ENCODE measurements around the gene NYAP2.

NYAP2 gene

GRCh38 chr2:225630824-225631533 lies 231.5 kb downstream of the NYAP2 start:
- Histone ChIP-seq H3K27ac (ENCODE audit: low read depth, low read length) (no peak overlapping the region), H3K9me3 (ENCODE audit: control insufficient read depth in 5 of 5, low read length in 5 of 5) (no peaks in the 10 kb centered on the region), H3K4me1 (ENCODE audit: control insufficient read depth in 5 of 5, insufficient read depth in 5 of 5, low read length in 5 of 5) (no peaks in the 10 kb centered on the region), H3K36me3 (ENCODE audit: control insufficient read depth in 5 of 5, insufficient read depth in 5 of 5, low read length in 5 of 5) (no peaks in the 10 kb centered on the region), H3K4me3 (ENCODE audit: low read depth in 1 of 5, low read length in 5 of 5) (no peak overlapping the region), H3K9ac (ENCODE audit: low read length in 5 of 5) (no peak overlapping the region), H3K27me3 (ENCODE audit: control insufficient read depth in 5 of 5, insufficient read depth in 4 of 5, low read length in 5 of 5) (no peaks in the 10 kb centered on the region)

GRCh38 chr2:225632351-225632750 lies 232.8 kb downstream of the NYAP2 start:
- Histone ChIP-seq H3K27me3 (ENCODE audit: control insufficient read depth in 5 of 5, insufficient read depth in 4 of 5, low read length in 5 of 5) (no peaks in the 10 kb centered on the region), H3K36me3 (ENCODE audit: control insufficient read depth in 5 of 5, insufficient read depth in 5 of 5, low read length in 5 of 5) (no peaks in the 10 kb centered on the region), H3K4me3 (ENCODE audit: low read depth in 1 of 5, low read length in 5 of 5) (no peak overlapping the region), H3K4me1 (ENCODE audit: control insufficient read depth in 5 of 5, insufficient read depth in 5 of 5, low read length in 5 of 5) (no peaks in the 10 kb centered on the region), H3K27ac (ENCODE audit: low read depth, low read length) (no peak overlapping the region), H3K9ac (ENCODE audit: low read length in 5 of 5) (no peak overlapping the region), H3K9me3 (ENCODE audit: control insufficient read depth in 5 of 5, low read length in 5 of 5) (no peaks in the 10 kb centered on the region)

DNA sequence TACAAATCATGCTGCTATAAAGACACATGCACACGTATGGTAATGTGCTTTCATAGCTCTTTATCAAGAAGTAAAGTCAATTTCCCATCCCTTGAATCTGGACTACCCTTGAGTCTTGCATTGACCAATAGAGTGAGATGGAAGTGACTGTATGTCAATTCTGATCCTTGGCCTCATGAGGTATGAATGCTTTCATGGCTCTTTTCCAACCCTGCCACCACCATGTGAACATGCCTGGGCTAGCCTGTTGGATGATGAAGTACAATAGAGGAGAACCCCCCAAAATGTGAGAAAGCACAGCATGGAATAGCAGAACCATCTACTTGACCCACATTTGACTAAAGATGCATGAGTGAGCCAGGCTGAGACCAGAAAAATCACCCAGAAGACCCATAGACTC lies 237.0 kb downstream of the NYAP2 start:
- Histone ChIP-seq H3K36me3 (ENCODE audit: control insufficient read depth in 5 of 5, insufficient read depth in 5 of 5, low read length in 5 of 5) (no peaks in the 10 kb centered on the region), H3K4me1 (ENCODE audit: control insufficient read depth in 5 of 5, insufficient read depth in 5 of 5, low read length in 5 of 5) (no peaks in the 10 kb centered on the region), H3K4me3 (ENCODE audit: low read depth in 1 of 5, low read length in 5 of 5) (no peak overlapping the region), H3K9ac (ENCODE audit: low read length in 5 of 5) (no peak overlapping the region), H3K27ac (ENCODE audit: low read depth, low read length) (no peak overlapping the region), H3K27me3 (ENCODE audit: control insufficient read depth in 5 of 5, insufficient read depth in 4 of 5, low read length in 5 of 5) (no peaks in the 10 kb centered on the region), H3K9me3 (ENCODE audit: control insufficient read depth in 5 of 5, low read length in 5 of 5) (no peaks in the 10 kb centered on the region)

DNA sequence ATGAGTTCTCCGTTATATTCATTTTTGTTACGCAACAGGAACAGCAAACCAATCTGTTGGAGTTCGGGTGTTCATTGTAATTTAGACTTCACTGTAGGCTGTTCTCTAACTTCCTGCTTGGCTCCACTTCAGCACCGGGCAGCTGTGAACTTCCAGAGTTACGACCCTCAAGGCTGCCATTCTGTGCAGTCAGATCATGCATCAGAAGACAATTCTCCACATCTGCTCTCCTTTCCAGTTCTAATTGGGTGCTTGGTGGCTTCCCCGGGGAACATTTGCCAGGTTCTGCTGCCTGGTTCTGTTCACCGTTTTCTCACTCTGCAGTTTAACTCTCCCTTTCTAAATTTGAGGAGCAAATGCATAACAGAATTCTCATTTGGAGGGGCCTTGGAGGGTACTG lies 237.7 kb downstream of the NYAP2 start:
- Histone ChIP-seq H3K27me3 (ENCODE audit: control insufficient read depth in 5 of 5, insufficient read depth in 4 of 5, low read length in 5 of 5) (no peaks in the 10 kb centered on the region), H3K4me3 (ENCODE audit: low read depth in 1 of 5, low read length in 5 of 5) (no peak overlapping the region), H3K27ac (ENCODE audit: low read depth, low read length) (no peak overlapping the region), H3K9ac (ENCODE audit: low read length in 5 of 5) (no peak overlapping the region), H3K36me3 (ENCODE audit: control insufficient read depth in 5 of 5, insufficient read depth in 5 of 5, low read length in 5 of 5) (no peaks in the 10 kb centered on the region), H3K9me3 (ENCODE audit: control insufficient read depth in 5 of 5, low read length in 5 of 5) (no peaks in the 10 kb centered on the region), H3K4me1 (ENCODE audit: control insufficient read depth in 5 of 5, insufficient read depth in 5 of 5, low read length in 5 of 5) (no peaks in the 10 kb centered on the region)

DNA sequence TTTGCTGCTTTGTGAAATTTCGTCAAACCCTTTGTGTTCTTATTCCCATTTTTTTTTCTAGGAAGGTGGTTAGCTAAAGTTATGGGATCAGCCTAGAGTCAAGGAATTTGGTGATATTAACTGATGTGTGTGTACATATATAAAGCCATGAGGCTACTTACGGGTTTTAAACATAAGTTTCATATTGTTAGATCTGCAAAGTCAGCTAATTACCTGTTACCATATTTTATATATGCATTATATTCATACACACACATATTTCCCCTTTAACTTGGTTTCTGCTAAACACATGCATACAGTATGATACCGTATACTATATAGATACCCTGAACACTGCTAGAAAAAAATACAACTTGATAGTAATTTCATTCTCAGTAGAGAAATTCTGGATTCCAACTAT lies 241.0 kb downstream of the NYAP2 start:
- Histone ChIP-seq H3K4me1 (ENCODE audit: control insufficient read depth in 5 of 5, insufficient read depth in 5 of 5, low read length in 5 of 5) (no peaks in the 10 kb centered on the region), H3K27me3 (ENCODE audit: control insufficient read depth in 5 of 5, insufficient read depth in 4 of 5, low read length in 5 of 5) (no peaks in the 10 kb centered on the region), H3K36me3 (ENCODE audit: control insufficient read depth in 5 of 5, insufficient read depth in 5 of 5, low read length in 5 of 5) (no peaks in the 10 kb centered on the region), H3K4me3 (ENCODE audit: low read depth in 1 of 5, low read length in 5 of 5) (no peak overlapping the region), H3K27ac (ENCODE audit: low read depth, low read length) (no peak overlapping the region), H3K9me3 (ENCODE audit: control insufficient read depth in 5 of 5, low read length in 5 of 5) (no peaks in the 10 kb centered on the region), H3K9ac (ENCODE audit: low read length in 5 of 5) (no peak overlapping the region)

- Histone ChIP-seq H3K4me1 (ENCODE audit: control insufficient read depth in 5 of 5, insufficient read depth in 5 of 5, low read length in 5 of 5) (no peaks in the 10 kb centered on the region), H3K4me3 (ENCODE audit: low read depth in 1 of 5, low read length in 5 of 5) (no peak overlapping the region), H3K9me3 (ENCODE audit: control insufficient read depth in 5 of 5, low read length in 5 of 5) (no peaks in the 10 kb centered on the region), H3K27ac (ENCODE audit: low read depth, low read length) (no peak overlapping the region), H3K9ac (ENCODE audit: low read length in 5 of 5) (no peak overlapping the region), H3K27me3 (ENCODE audit: control insufficient read depth in 5 of 5, insufficient read depth in 4 of 5, low read length in 5 of 5) (peaks cover 0 to 3% (median 0%) of the 10 kb centered on the region in 5 donors), H3K36me3 (ENCODE audit: control insufficient read depth in 5 of 5, insufficient read depth in 5 of 5, low read length in 5 of 5) (no peaks in the 10 kb centered on the region)
Measured at GRCh38 chr2:225649274-225649673, 249.8 kb downstream of the NYAP2 start.

GRCh38 chr2:225650041-225650440 lies 250.5 kb downstream of the NYAP2 start:
- H3K4me3 ChIP-seq (ENCODE audit: low read depth in 1 of 5, low read length in 5 of 5), result no peak overlapping the region
- no peak overlapping the region for H3K9ac ChIP-seq (ENCODE audit: low read length in 5 of 5)
- no peaks in the 10 kb centered on the region for H3K4me1 ChIP-seq (ENCODE audit: control insufficient read depth in 5 of 5, insufficient read depth in 5 of 5, low read length in 5 of 5)
- H3K9me3 ChIP-seq (ENCODE audit: control insufficient read depth in 5 of 5, low read length in 5 of 5), result no peaks in the 10 kb centered on the region
- H3K36me3 ChIP-seq (ENCODE audit: control insufficient read depth in 5 of 5, insufficient read depth in 5 of 5, low read length in 5 of 5), result no peaks in the 10 kb centered on the region
- peaks cover 0 to 3% (median 0%) of the 10 kb centered on the region in 5 donors for H3K27me3 ChIP-seq (ENCODE audit: control insufficient read depth in 5 of 5, insufficient read depth in 4 of 5, low read length in 5 of 5)
- no peak overlapping the region for H3K27ac ChIP-seq (ENCODE audit: low read depth, low read length)

DNA sequence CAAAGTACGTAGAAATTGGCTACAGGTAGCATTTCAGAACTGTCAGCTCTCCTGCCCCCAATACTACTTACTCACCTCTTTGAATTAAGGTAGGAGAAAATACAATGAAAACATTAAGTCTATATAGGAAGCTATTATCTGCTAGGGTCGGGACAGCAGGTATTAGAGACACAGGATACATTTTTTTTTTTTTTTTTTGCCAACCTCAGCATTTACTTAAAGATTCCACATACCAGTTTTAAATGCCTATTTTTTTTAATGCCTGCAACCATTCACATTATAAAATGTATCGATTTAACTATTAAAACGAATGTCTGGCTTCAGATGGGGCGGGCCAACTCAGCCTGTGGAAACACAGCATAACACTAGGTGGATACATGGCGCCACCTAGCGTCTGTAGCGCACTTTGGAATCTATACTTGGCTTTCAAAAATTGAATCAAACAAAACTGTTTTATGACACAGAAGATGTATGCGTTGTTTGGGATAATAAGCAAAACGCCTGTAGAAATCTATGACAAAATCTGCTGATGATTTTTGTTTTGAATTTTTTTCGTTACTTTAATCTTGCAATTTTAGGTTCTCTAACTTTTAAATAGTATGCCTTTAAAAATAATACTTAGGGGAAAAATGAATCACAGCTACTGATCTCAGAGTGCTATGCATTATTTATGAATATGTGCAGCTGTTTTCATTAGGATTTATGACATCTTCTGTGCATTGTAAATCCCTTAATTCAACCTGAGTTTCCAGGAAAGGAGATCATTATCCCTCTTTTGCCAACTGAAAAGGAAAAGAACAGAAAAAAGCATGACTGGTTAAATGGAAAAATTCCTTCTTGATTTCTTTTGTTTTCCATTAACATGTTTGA lies 261.0 kb downstream of the NYAP2 start:
- H3K9ac ChIP-seq (ENCODE audit: low read length in 5 of 5), result no peak overlapping the region
- H3K4me1 ChIP-seq (ENCODE audit: control insufficient read depth in 5 of 5, insufficient read depth in 5 of 5, low read length in 5 of 5), result no peaks in the 10 kb centered on the region
- no peaks in the 10 kb centered on the region for H3K36me3 ChIP-seq (ENCODE audit: control insufficient read depth in 5 of 5, insufficient read depth in 5 of 5, low read length in 5 of 5)
- no peaks in the 10 kb centered on the region for H3K27me3 ChIP-seq (ENCODE audit: control insufficient read depth in 5 of 5, insufficient read depth in 4 of 5, low read length in 5 of 5)
- H3K9me3 ChIP-seq (ENCODE audit: control insufficient read depth in 5 of 5, low read length in 5 of 5), result no peaks in the 10 kb centered on the region
- no peak overlapping the region for H3K4me3 ChIP-seq (ENCODE audit: low read depth in 1 of 5, low read length in 5 of 5)
- no peak overlapping the region for H3K27ac ChIP-seq (ENCODE audit: low read depth, low read length)

GRCh38 chr2:225662101-225662500 lies 262.6 kb downstream of the NYAP2 start:
- no peak overlapping the region for H3K27ac ChIP-seq (ENCODE audit: low read depth, low read length)
- no peaks in the 10 kb centered on the region for H3K27me3 ChIP-seq (ENCODE audit: control insufficient read depth in 5 of 5, insufficient read depth in 4 of 5, low read length in 5 of 5)
- no peaks in the 10 kb centered on the region for H3K36me3 ChIP-seq (ENCODE audit: control insufficient read depth in 5 of 5, insufficient read depth in 5 of 5, low read length in 5 of 5)
- no peak overlapping the region for H3K4me3 ChIP-seq (ENCODE audit: low read depth in 1 of 5, low read length in 5 of 5)
- H3K4me1 ChIP-seq (ENCODE audit: control insufficient read depth in 5 of 5, insufficient read depth in 5 of 5, low read length in 5 of 5), result no peaks in the 10 kb centered on the region
- no peak overlapping the region for H3K9ac ChIP-seq (ENCODE audit: low read length in 5 of 5)
- H3K9me3 ChIP-seq (ENCODE audit: control insufficient read depth in 5 of 5, low read length in 5 of 5), result no peaks in the 10 kb centered on the region

GRCh38 chr2:225667445-225667844 lies 267.9 kb downstream of the NYAP2 start:
- Histone ChIP-seq H3K4me1 (ENCODE audit: control insufficient read depth in 5 of 5, insufficient read depth in 5 of 5, low read length in 5 of 5) (no peaks in the 10 kb centered on the region), H3K27me3 (ENCODE audit: control insufficient read depth in 5 of 5, insufficient read depth in 4 of 5, low read length in 5 of 5) (no peaks in the 10 kb centered on the region), H3K9me3 (ENCODE audit: control insufficient read depth in 5 of 5, low read length in 5 of 5) (no peaks in the 10 kb centered on the region), H3K4me3 (ENCODE audit: low read depth in 1 of 5, low read length in 5 of 5) (no peak overlapping the region), H3K27ac (ENCODE audit: low read depth, low read length) (no peak overlapping the region), H3K9ac (ENCODE audit: low read length in 5 of 5) (no peak overlapping the region), H3K36me3 (ENCODE audit: control insufficient read depth in 5 of 5, insufficient read depth in 5 of 5, low read length in 5 of 5) (no peaks in the 10 kb centered on the region)
